ENCODE results near the gene SLX4.

SLX4 gene

GRCh38 chr16:3597676-3598075 lies 13.7 kb downstream of the SLX4 start:
- DNase-seq: no peak

GRCh38 chr16:3597226-3597625 lies 14.2 kb downstream of the SLX4 start:
- no peak for DNase-seq

- DNase-seq: no peak
Measured at GRCh38 chr16:3596101-3596861, 15.1 kb downstream of the SLX4 start.

GRCh38 chr16:3595521-3596021 lies 15.8 kb downstream of the SLX4 start:
- no peak for DNase-seq

- DNase-seq: no peak
Measured at GRCh38 chr16:3595110-3595486, 16.3 kb downstream of the SLX4 start.

- DNase-seq: no peak
Measured at GRCh38 chr16:3594316-3595109, 16.9 kb downstream of the SLX4 start.

GRCh38 chr16:3592559-3592958 lies 18.8 kb downstream of the SLX4 start:
- DNase-seq: no peak

- DNase-seq: no peak
Measured at GRCh38 chr16:3591991-3592390, 19.4 kb downstream of the SLX4 start.

- no peak for DNase-seq
Measured at GRCh38 chr16:3591436-3591803, 20.0 kb downstream of the SLX4 start.

GRCh38 chr16:3590736-3591435 lies 20.5 kb downstream of the SLX4 start:
- no peak for DNase-seq

- no peak for DNase-seq
Measured at GRCh38 chr16:3589991-3590701, 21.3 kb downstream of the SLX4 start.

GRCh38 chr16:3589441-3589921 lies 21.9 kb downstream of the SLX4 start:
- no peak for DNase-seq

GRCh38 chr16:3589001-3589400 lies 22.4 kb downstream of the SLX4 start:
- no peak for DNase-seq

- no peak for DNase-seq
Measured at GRCh38 chr16:3587547-3588110, 23.8 kb downstream of the SLX4 start.

- DNase-seq: no peak
Measured at GRCh38 chr16:3584412-3584811, 27.0 kb downstream of the SLX4 start.

GRCh38 chr16:3583303-3584038 lies 27.9 kb downstream of the SLX4 start:
- peak; percentile 9 for DNase-seq

- DNase-seq: no peak
Measured at GRCh38 chr16:3582276-3583165, 28.9 kb downstream of the SLX4 start.

- no peak for DNase-seq
Measured at GRCh38 chr16:3581392-3581791, 30.0 kb downstream of the SLX4 start.

- DNase-seq: peak; percentile 66
Measured at GRCh38 chr16:3580686-3581085, 30.7 kb downstream of the SLX4 start.

- DNase-seq: no peak
Measured at GRCh38 chr16:3580251-3580651, 31.2 kb downstream of the SLX4 start.

- DNase-seq: no peak
Measured at GRCh38 chr16:3579776-3580175, 31.6 kb downstream of the SLX4 start.

All from NCI-H2171 treated with DMSO at 0.1 percent for 48 hours (cell line).